ENCODE measurements around the gene FAAP24. TPM values are rescaled to one million over a fixed set of nuclear protein-coding genes. Genes with fewer than 3 reads are reported as not detected.
"Not testable (repeated sequence)": the region's sequence is repeated elsewhere in the genome, so short reads cannot be mapped to it uniquely, and the experiment has no call there.

FAAP24 gene
- total and polyA plus RNA-seq, 2 of the 8 experiments (the other 6 are each of a cell fraction or from before 2014, with no cell fraction given), result 3.3 to 4.2 TPM

GRCh38 chr19:32977813-32978212 lies 5.8 kb downstream of the FAAP24 start:
- H2BK5ac ChIP-seq (ENCODE audit: low read depth, low read length); H3K23me2 ChIP-seq (ENCODE audit: low read depth, low read length); H3K4ac ChIP-seq (replicated peaks; ENCODE audit: insufficient read length, low read depth, low read length); H4K91ac ChIP-seq (replicated peaks; ENCODE audit: insufficient read length, low read length); H3K9me3 ChIP-seq (ENCODE audit: insufficient read depth in 2 of 2, low read depth in 1 of 2, low read length in 1 of 2); H3K56ac ChIP-seq (replicated peaks; ENCODE audit: insufficient read length, low read depth, low read length); H3K4me2 ChIP-seq (ENCODE audit: insufficient read depth in 1 of 2, low read depth in 2 of 2, low read length in 2 of 2); H2BK20ac ChIP-seq (ENCODE audit: low read length); H3K79me1 ChIP-seq (ENCODE audit: low read depth, low read length); H3K9ac ChIP-seq (replicated peaks in 1 of 4; ENCODE audit: extremely low read depth in 1 of 4, low read depth in 3 of 4, low read length in 3 of 4); H2BK12ac ChIP-seq (ENCODE audit: low read depth, low read length); H2AK5ac ChIP-seq (ENCODE audit: low read depth, low read length); H3K14ac ChIP-seq (ENCODE audit: insufficient read length); H3K27me3 ChIP-seq (replicated peaks in 1 of 4; ENCODE audit: control insufficient read depth in 3 of 4, extremely low read depth in 1 of 4, insufficient read depth in 3 of 4, low read length in 3 of 4); H2BK120ac ChIP-seq (replicated peaks; ENCODE audit: low read depth, low read length); FAIRE-seq; H2BK15ac ChIP-seq (ENCODE audit: low read length); H4K8ac ChIP-seq (ENCODE audit: extremely low read depth, insufficient read depth, low read length); POLR2A ChIA-PET (ENCODE audit: partially characterized antibody); H3K27ac ChIP-seq (ENCODE audit: low read depth, low read length); DNase-seq (ENCODE audit: low read depth in 1 of 2, low spot score in 2 of 2); H3K79me2 ChIP-seq (ENCODE audit: control insufficient read depth in 1 of 2, insufficient read depth in 2 of 2, low read length in 2 of 2); H3K23ac ChIP-seq (ENCODE audit: insufficient read length); H4K20me1 ChIP-seq (replicated peaks in 1 of 2; ENCODE audit: control insufficient read depth in 1 of 2, insufficient read depth in 2 of 2, low read length in 2 of 2); H2AFZ ChIP-seq (ENCODE audit: low read length); H3K4me1 ChIP-seq (replicated peaks in 1 of 4; ENCODE audit: control insufficient read depth in 3 of 4, insufficient read depth in 4 of 4, low read length in 3 of 4); H4K5ac ChIP-seq (ENCODE audit: insufficient read length, low read depth, low read length); H3K4me3 ChIP-seq (ENCODE audit: extremely low read depth in 1 of 4, insufficient read depth in 2 of 4, low read depth in 3 of 4, low read length in 4 of 4); H3K18ac ChIP-seq (ENCODE audit: extremely low read depth, low read length): not testable (repeated sequence)
- peaks cover 0 to 12% (median 6%) of the 10 kb centered on the region in 4 experiments; a peak in 6 of 8 replicates for H3K36me3 ChIP-seq (ENCODE audit: control insufficient read depth in 2 of 4, insufficient read depth in 4 of 4, low read length in 3 of 4)
- 91% methylated on average over 4 of the region's 4 CpGs; no CpG with 5 or more reads in 1 of the 2 experiments for WGBS, 2 experiments (ENCODE audit: extremely low coverage in 1 of 2, insufficient coverage in 1 of 2, insufficient read length in 1 of 2, insufficient replicate concordance in 2 of 2, low coverage in 1 of 2, low lambda C conversion rate in 2 of 2, missing lambda C conversion rate in 1 of 2)
- CTCF ChIA-PET (ENCODE audit: partially characterized antibody), result interaction anchor here (1.1 to 2.2 kb wide), 5 partner anchors 82 to 141 kb away, joined by 3 to 11 read pairs (median 4); no protein-coding TSS in a partner anchor

GRCh38 chr19:32979807-32980206 lies 7.8 kb downstream of the FAAP24 start:
- POLR2A ChIA-PET (ENCODE audit: partially characterized antibody); H3K4ac ChIP-seq (replicated peaks; ENCODE audit: insufficient read length, low read depth, low read length); H2AFZ ChIP-seq (ENCODE audit: low read length); H3K23me2 ChIP-seq (ENCODE audit: low read depth, low read length); H4K91ac ChIP-seq (replicated peaks; ENCODE audit: insufficient read length, low read length); DNase-seq (ENCODE audit: low read depth in 1 of 2, low spot score in 2 of 2); FAIRE-seq; H3K79me1 ChIP-seq (ENCODE audit: low read depth, low read length); H2BK5ac ChIP-seq (ENCODE audit: low read depth, low read length); H3K23ac ChIP-seq (ENCODE audit: insufficient read length); H3K56ac ChIP-seq (replicated peaks; ENCODE audit: insufficient read length, low read depth, low read length); H3K14ac ChIP-seq (ENCODE audit: insufficient read length); H3K79me2 ChIP-seq (ENCODE audit: control insufficient read depth in 1 of 2, insufficient read depth in 2 of 2, low read length in 2 of 2); H4K8ac ChIP-seq (ENCODE audit: extremely low read depth, insufficient read depth, low read length); H3K9me3 ChIP-seq (ENCODE audit: insufficient read depth in 2 of 2, low read depth in 1 of 2, low read length in 1 of 2); H3K4me2 ChIP-seq (ENCODE audit: insufficient read depth in 1 of 2, low read depth in 2 of 2, low read length in 2 of 2); H4K20me1 ChIP-seq (replicated peaks in 1 of 2; ENCODE audit: control insufficient read depth in 1 of 2, insufficient read depth in 2 of 2, low read length in 2 of 2); H2BK120ac ChIP-seq (replicated peaks; ENCODE audit: low read depth, low read length); CTCF ChIA-PET (ENCODE audit: partially characterized antibody); H3K9ac ChIP-seq (replicated peaks in 1 of 4; ENCODE audit: extremely low read depth in 1 of 4, low read depth in 3 of 4, low read length in 3 of 4); H3K4me1 ChIP-seq (replicated peaks in 1 of 4; ENCODE audit: control insufficient read depth in 3 of 4, insufficient read depth in 4 of 4, low read length in 3 of 4); H4K5ac ChIP-seq (ENCODE audit: insufficient read length, low read depth, low read length); H2AK5ac ChIP-seq (ENCODE audit: low read depth, low read length); H2BK12ac ChIP-seq (ENCODE audit: low read depth, low read length); H2BK15ac ChIP-seq (ENCODE audit: low read length); H3K18ac ChIP-seq (ENCODE audit: extremely low read depth, low read length); H2BK20ac ChIP-seq (ENCODE audit: low read length); H3K27me3 ChIP-seq (replicated peaks in 1 of 4; ENCODE audit: control insufficient read depth in 3 of 4, extremely low read depth in 1 of 4, insufficient read depth in 3 of 4, low read length in 3 of 4); H3K4me3 ChIP-seq (ENCODE audit: extremely low read depth in 1 of 4, insufficient read depth in 2 of 4, low read depth in 3 of 4, low read length in 4 of 4); H3K27ac ChIP-seq (ENCODE audit: low read depth, low read length): not testable (repeated sequence)
- 90% methylated on average over 7 of the region's 7 CpGs; no CpG with 5 or more reads in 1 of the 2 experiments for WGBS, 2 experiments (ENCODE audit: extremely low coverage in 1 of 2, insufficient coverage in 1 of 2, insufficient read length in 1 of 2, insufficient replicate concordance in 2 of 2, low coverage in 1 of 2, low lambda C conversion rate in 2 of 2, missing lambda C conversion rate in 1 of 2)
- H3K36me3 ChIP-seq (ENCODE audit: control insufficient read depth in 2 of 4, insufficient read depth in 4 of 4, low read length in 3 of 4), result peaks cover 4 to 12% (median 6%) of the 10 kb centered on the region in 4 experiments; a peak in 6 of 8 replicates
